Stimulated activated naive CD8-positive, alpha-beta T cell treated with anti-CD3 and anti-CD28 coated beads, Interleukin-15, amount 100 ng/mL, for 72 hours (primary cell): ENCODE measurements around the gene GBA3.

Experiments used
- ATAC-seq: fragments of 150-1000 bp; cut with Tn5 transposase; 2 replicates; pipeline ENCODE4 v1.10.0; 2021; ENCODE audit warnings: mild to moderate bottlenecking, moderate library complexity
- DNase-seq, 2 donors: peaks; one replicate each; pipeline ENCODE4 v3.0.0; 2021 to 2022
- H3K27ac Mint-ChIP-seq, 2 donors: one replicate each; pipeline ENCODE4 v1.8.0; 2022; ENCODE audit warnings: mild to moderate bottlenecking in 2 of 2, mixed read lengths in 2 of 2, moderate library complexity in 2 of 2
- H3K27me3 Mint-ChIP-seq: one replicate; pipeline ENCODE4 v1.8.0; 2022; ENCODE audit warnings: mixed read lengths
- H3K4me1 Mint-ChIP-seq: one replicate; pipeline ENCODE4 v1.8.0; 2022; ENCODE audit warnings: mild to moderate bottlenecking, mixed read lengths
- H3K4me3 Mint-ChIP-seq, 2 donors: one replicate each; pipeline ENCODE4 v1.8.0; 2022; ENCODE audit warnings: mild to moderate bottlenecking in 2 of 2, mixed read lengths in 2 of 2, moderate library complexity in 1 of 2
- H3K9me3 Mint-ChIP-seq, 2 donors: one replicate each; pipeline ENCODE4 v1.8.0; 2022; ENCODE audit warnings: mixed read lengths in 2 of 2

GBA3 gene

GRCh38 chr4:22692736-22693135 lies at the start of gene GBA3:
TSS of gene GBA3 (plus strand) at chr4:22692937.
- Mint-ChIP-seq H3K27me3 (no peaks in the 10 kb centered on the region), H3K27ac (no peak within 1 kb of the TSS), H3K4me3 (no peak within 1 kb of the TSS), H3K9me3 (no peaks in the 10 kb centered on the region), H3K4me1 (peaks cover 8% of the 10 kb centered on the region)
- ATAC-seq, result no peak
- DNase-seq, result no peak

GRCh38 chr4:22643952-22644351 lies 48.8 kb upstream of the GBA3 start:
- no peak overlapping the region for H3K4me3 Mint-ChIP-seq
- no peaks in the 10 kb centered on the region for H3K27me3 Mint-ChIP-seq
- DNase-seq (no peak), ATAC-seq (no peak)
- H3K4me1 Mint-ChIP-seq, result no peaks in the 10 kb centered on the region
- H3K9me3 Mint-ChIP-seq, result peaks cover 14 to 31% of the 10 kb centered on the region in 2 donors
- no peak overlapping the region for H3K27ac Mint-ChIP-seq

- ATAC-seq, result no peak
- Mint-ChIP-seq H3K27me3 (no peaks in the 10 kb centered on the region), H3K4me1 (no peaks in the 10 kb centered on the region), H3K4me3 (no peak overlapping the region), H3K9me3 (peaks cover 8 to 16% of the 10 kb centered on the region in 2 donors), H3K27ac (no peak overlapping the region)
- DNase-seq, result no peak
These were observed 47.1 kb upstream of the GBA3 start for GRCh38 chr4:22645481-22646182.

GRCh38 chr4:22648996-22649395 lies 43.7 kb upstream of the GBA3 start:
- no peak overlapping the region for H3K4me3 Mint-ChIP-seq
- no peak overlapping the region for H3K27ac Mint-ChIP-seq
- H3K27me3 Mint-ChIP-seq, result no peaks in the 10 kb centered on the region
- no peaks in the 10 kb centered on the region for H3K4me1 Mint-ChIP-seq
- H3K9me3 Mint-ChIP-seq, result no peaks in the 10 kb centered on the region
- DNase-seq (no peak), ATAC-seq (no peak)

GRCh38 chr4:22650771-22651170 lies 42.0 kb upstream of the GBA3 start:
- Mint-ChIP-seq H3K27me3 (no peaks in the 10 kb centered on the region), H3K4me3 (no peak overlapping the region), H3K27ac (no peak overlapping the region), H3K9me3 (no peaks in the 10 kb centered on the region), H3K4me1 (no peaks in the 10 kb centered on the region)
- DNase-seq, result no peak
- ATAC-seq, result no peak

- ATAC-seq (no peak), DNase-seq (no peak)
- Mint-ChIP-seq H3K27ac (peak overlapping the region in 1 of 2 donors; percentile 52), H3K4me3 (no peak overlapping the region), H3K9me3 (peaks cover 4 to 5% of the 10 kb centered on the region in 2 donors), H3K27me3 (no peaks in the 10 kb centered on the region), H3K4me1 (no peaks in the 10 kb centered on the region)
These were observed 39.0 kb upstream of the GBA3 start for GRCh38 chr4:22653752-22654151.

GRCh38 chr4:22661443-22661842 lies 31.3 kb upstream of the GBA3 start:
- H3K27ac Mint-ChIP-seq, result no peak overlapping the region
- no peak overlapping the region for H3K4me3 Mint-ChIP-seq
- H3K4me1 Mint-ChIP-seq, result no peaks in the 10 kb centered on the region
- no peak for ATAC-seq
- H3K27me3 Mint-ChIP-seq, result no peaks in the 10 kb centered on the region
- no peak for DNase-seq
- peaks cover under 1 to 3% of the 10 kb centered on the region in 2 donors for H3K9me3 Mint-ChIP-seq

GRCh38 chr4:22667332-22667940 lies 25.3 kb upstream of the GBA3 start:
- peak overlapping the region in 1 of 2 donors; percentile 8 for H3K27ac Mint-ChIP-seq
- peaks cover 0 to 6% of the 10 kb centered on the region in 2 donors for H3K9me3 Mint-ChIP-seq
- no peak overlapping the region for H3K4me3 Mint-ChIP-seq

GRCh38 chr4:22668301-22668700 lies 24.4 kb upstream of the GBA3 start:
- H3K4me1 Mint-ChIP-seq, result peaks cover 47% of the 10 kb centered on the region
- peak overlapping the region in 1 of 2 donors; percentile 18 for H3K4me3 Mint-ChIP-seq
- peak overlapping the region in 1 of 2 donors; percentile 88 for H3K27ac Mint-ChIP-seq
- no peaks in the 10 kb centered on the region for H3K27me3 Mint-ChIP-seq
- peaks cover 0 to 6% of the 10 kb centered on the region in 2 donors for H3K9me3 Mint-ChIP-seq
- DNase-seq (no peak), ATAC-seq (no peak)

More at GRCh38 chr4:22667332-22667940, 25.3 kb upstream of the GBA3 start:
- no peaks in the 10 kb centered on the region for H3K27me3 Mint-ChIP-seq
- ATAC-seq, result no peak
- peaks cover 38% of the 10 kb centered on the region for H3K4me1 Mint-ChIP-seq
- DNase-seq, result no peak

GRCh38 chr4:22668702-22669101 lies 24.0 kb upstream of the GBA3 start:
- ATAC-seq (no peak), DNase-seq (no peak)
- Mint-ChIP-seq H3K4me3 (peak overlapping the region in 1 of 2 donors; percentile 15), H3K9me3 (peaks cover 0 to 6% of the 10 kb centered on the region in 2 donors), H3K27ac (peak overlapping the region in 1 of 2 donors; percentile 88), H3K27me3 (no peaks in the 10 kb centered on the region), H3K4me1 (peaks cover 50% of the 10 kb centered on the region)

- Mint-ChIP-seq H3K27ac (no peak overlapping the region), H3K4me3 (no peak overlapping the region), H3K9me3 (peaks cover 0 to 6% of the 10 kb centered on the region in 2 donors), H3K4me1 (peaks cover 65% of the 10 kb centered on the region), H3K27me3 (no peaks in the 10 kb centered on the region)
- peak; percentile 80 for ATAC-seq
- no peak for DNase-seq
These were observed 21.8 kb upstream of the GBA3 start for GRCh38 chr4:22670956-22671355.

GRCh38 chr4:22672519-22672918 lies 20.2 kb upstream of the GBA3 start:
- peak; percentile 70 for ATAC-seq

GRCh38 chr4:22672944-22673343 lies 19.8 kb upstream of the GBA3 start:
- no peaks in the 10 kb centered on the region for H3K9me3 Mint-ChIP-seq
- H3K27ac Mint-ChIP-seq, result peak overlapping the region in 1 of 2 donors; percentile 6
- DNase-seq (no peak), ATAC-seq (peak; percentile 15)
- no peaks in the 10 kb centered on the region for H3K27me3 Mint-ChIP-seq
- peaks cover 76% of the 10 kb centered on the region for H3K4me1 Mint-ChIP-seq
- peak overlapping the region in 1 of 2 donors; percentile 24 for H3K4me3 Mint-ChIP-seq

More at GRCh38 chr4:22672519-22672918, 20.2 kb upstream of the GBA3 start:
- H3K4me3 Mint-ChIP-seq, result peak overlapping the region in 1 of 2 donors; percentile 24
- H3K27ac Mint-ChIP-seq, result peak overlapping the region in 1 of 2 donors; percentile 6
- H3K9me3 Mint-ChIP-seq, result no peaks in the 10 kb centered on the region
- H3K4me1 Mint-ChIP-seq, result peaks cover 76% of the 10 kb centered on the region
- no peak for DNase-seq
- no peaks in the 10 kb centered on the region for H3K27me3 Mint-ChIP-seq

GRCh38 chr4:22674700-22675099 lies 18.0 kb upstream of the GBA3 start:
- no peaks in the 10 kb centered on the region for H3K27me3 Mint-ChIP-seq
- H3K27ac Mint-ChIP-seq, result no peak overlapping the region
- peaks cover 59% of the 10 kb centered on the region for H3K4me1 Mint-ChIP-seq
- ATAC-seq (no peak), DNase-seq (no peak)
- no peaks in the 10 kb centered on the region for H3K9me3 Mint-ChIP-seq
- no peak overlapping the region for H3K4me3 Mint-ChIP-seq

GRCh38 chr4:22676063-22676462 lies 16.7 kb upstream of the GBA3 start:
- Mint-ChIP-seq H3K9me3 (no peaks in the 10 kb centered on the region), H3K4me3 (no peak overlapping the region), H3K4me1 (peaks cover 63% of the 10 kb centered on the region), H3K27ac (no peak overlapping the region), H3K27me3 (no peaks in the 10 kb centered on the region)
- DNase-seq (no peak), ATAC-seq (no peak)

- peak overlapping the region in 1 of 2 donors; percentile 40 for H3K27ac Mint-ChIP-seq
- no peaks in the 10 kb centered on the region for H3K9me3 Mint-ChIP-seq
- H3K4me1 Mint-ChIP-seq, result peaks cover 48% of the 10 kb centered on the region
- H3K27me3 Mint-ChIP-seq, result no peaks in the 10 kb centered on the region
- no peak for DNase-seq
- no peak overlapping the region for H3K4me3 Mint-ChIP-seq
- ATAC-seq, result no peak
These were observed 15.0 kb upstream of the GBA3 start for GRCh38 chr4:22677780-22678179.
